HL-60 (cell line): ENCODE data around the gene KRTAP5-9.

Source experiments
- DNase-seq, 2 experiments: peaks; one replicate each; pipeline ENCODE4 v3.0.0-alpha.2; 2010 to 2020; ENCODE audit warnings: low read depth in 1 of 2, low spot score in 1 of 2
- H3K27ac ChIP-seq: fragments of 250-450 bp; sonication (Bioruptor Pico); replicated peaks from 2 replicates; pipeline ENCODE4 v1.5.1; 2020; ENCODE audit warnings: mild to moderate bottlenecking, moderate library complexity
- H3K27me3 ChIP-seq: fragments of 250-450 bp; sonication (Bioruptor Pico); 2 replicates; pipeline ENCODE4 v1.5.1; 2021; ENCODE audit warnings: mild to moderate bottlenecking, moderate library complexity; ENCODE audit not compliant: insufficient read depth, poor library complexity, severe bottlenecking
- H3K4me3 ChIP-seq: replicated peaks from 2 replicates; pipeline ENCODE4 v1.5.1; 2011; ENCODE audit warnings: mild to moderate bottlenecking, control low read depth, low read length; ENCODE audit not compliant: insufficient read depth
- GABPA ChIP-seq: IDR thresholded peaks from 2 replicates; pipeline ENCODE4 v1.6.1; 2012; ENCODE audit warnings: low read depth
- POLR2AphosphoS5 ChIP-seq: IDR thresholded peaks from 2 replicates; pipeline ENCODE4 v1.6.1; 2012; ENCODE audit warnings: low read depth
- SPI1 ChIP-seq: IDR thresholded peaks from 2 replicates; pipeline ENCODE4 v1.6.1; 2012; ENCODE audit warnings: low read depth, mild to moderate bottlenecking, borderline replicate concordance
- TF ChIP-seq, protein P1 (sequence below): IDR thresholded peaks from one replicate; pipeline ENCODE4 v1.5.1; 2011; ENCODE audit warnings: low read length, control low read depth, inconsistent platforms; ENCODE audit not compliant: insufficient read depth
- TF ChIP-seq, protein P2 (sequence below): IDR thresholded peaks from 2 replicates; pipeline ENCODE4 v1.6.1; 2012; ENCODE audit warnings: low read depth; ENCODE audit not compliant: insufficient replicate concordance

The KRTAP5-9 gene

DNA sequence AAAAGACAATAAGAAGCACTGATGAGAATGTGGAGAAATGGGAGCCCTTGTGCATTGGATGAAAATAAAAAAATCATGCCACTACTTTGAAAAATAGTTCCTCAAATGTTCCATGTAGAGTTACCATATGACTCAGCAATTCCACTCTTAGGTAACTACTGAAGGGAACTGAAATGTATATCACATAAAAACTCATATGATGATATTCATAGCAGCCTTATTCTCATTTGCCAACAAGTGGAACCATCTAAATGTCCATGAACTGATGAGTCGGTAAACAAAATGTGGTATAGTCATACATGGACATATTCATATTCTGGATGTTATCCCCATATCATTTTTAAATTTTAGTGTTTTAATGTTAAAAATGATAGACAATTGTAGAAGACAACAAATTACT is 3.5 kb downstream of the KRTAP5-9 start:
- H3K27me3 ChIP-seq = no peaks in the 10 kb centered on the region
- TF ChIP-seq, protein P1, sequence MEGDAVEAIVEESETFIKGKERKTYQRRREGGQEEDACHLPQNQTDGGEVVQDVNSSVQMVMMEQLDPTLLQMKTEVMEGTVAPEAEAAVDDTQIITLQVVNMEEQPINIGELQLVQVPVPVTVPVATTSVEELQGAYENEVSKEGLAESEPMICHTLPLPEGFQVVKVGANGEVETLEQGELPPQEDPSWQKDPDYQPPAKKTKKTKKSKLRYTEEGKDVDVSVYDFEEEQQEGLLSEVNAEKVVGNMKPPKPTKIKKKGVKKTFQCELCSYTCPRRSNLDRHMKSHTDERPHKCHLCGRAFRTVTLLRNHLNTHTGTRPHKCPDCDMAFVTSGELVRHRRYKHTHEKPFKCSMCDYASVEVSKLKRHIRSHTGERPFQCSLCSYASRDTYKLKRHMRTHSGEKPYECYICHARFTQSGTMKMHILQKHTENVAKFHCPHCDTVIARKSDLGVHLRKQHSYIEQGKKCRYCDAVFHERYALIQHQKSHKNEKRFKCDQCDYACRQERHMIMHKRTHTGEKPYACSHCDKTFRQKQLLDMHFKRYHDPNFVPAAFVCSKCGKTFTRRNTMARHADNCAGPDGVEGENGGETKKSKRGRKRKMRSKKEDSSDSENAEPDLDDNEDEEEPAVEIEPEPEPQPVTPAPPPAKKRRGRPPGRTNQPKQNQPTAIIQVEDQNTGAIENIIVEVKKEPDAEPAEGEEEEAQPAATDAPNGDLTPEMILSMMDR = no peak
- peak; percentile 50; the same call in 1 of the 2 replicates for TF ChIP-seq SPI1
- no peak overlapping the region for H3K27ac ChIP-seq
- H3K4me3 ChIP-seq = no peak overlapping the region
- peak in 1 of 2 experiments; percentile 31 for DNase-seq

DNA sequence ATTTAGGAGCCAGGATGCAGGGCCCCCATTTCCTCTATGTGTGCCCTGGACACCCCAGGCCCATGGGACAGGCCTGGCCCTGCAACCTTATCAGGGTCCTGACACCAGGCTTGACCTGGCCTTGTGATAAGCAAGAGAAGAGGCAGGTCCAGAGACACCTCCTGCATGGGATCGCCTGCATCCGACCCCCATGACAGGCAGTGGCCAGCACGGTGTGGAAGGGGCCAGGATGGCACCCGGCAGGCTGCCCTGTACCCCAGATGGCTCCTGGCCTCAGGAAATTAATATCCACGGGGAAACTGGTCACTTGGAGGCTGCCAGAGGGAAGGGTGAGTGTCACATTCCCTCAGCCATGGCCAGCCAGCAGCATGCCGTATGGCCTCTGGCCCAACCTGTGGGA is 6.8 kb downstream of the KRTAP5-9 start:
- no peak for DNase-seq
- TF ChIP-seq GABPA = no peak
- TF ChIP-seq, protein P2, sequence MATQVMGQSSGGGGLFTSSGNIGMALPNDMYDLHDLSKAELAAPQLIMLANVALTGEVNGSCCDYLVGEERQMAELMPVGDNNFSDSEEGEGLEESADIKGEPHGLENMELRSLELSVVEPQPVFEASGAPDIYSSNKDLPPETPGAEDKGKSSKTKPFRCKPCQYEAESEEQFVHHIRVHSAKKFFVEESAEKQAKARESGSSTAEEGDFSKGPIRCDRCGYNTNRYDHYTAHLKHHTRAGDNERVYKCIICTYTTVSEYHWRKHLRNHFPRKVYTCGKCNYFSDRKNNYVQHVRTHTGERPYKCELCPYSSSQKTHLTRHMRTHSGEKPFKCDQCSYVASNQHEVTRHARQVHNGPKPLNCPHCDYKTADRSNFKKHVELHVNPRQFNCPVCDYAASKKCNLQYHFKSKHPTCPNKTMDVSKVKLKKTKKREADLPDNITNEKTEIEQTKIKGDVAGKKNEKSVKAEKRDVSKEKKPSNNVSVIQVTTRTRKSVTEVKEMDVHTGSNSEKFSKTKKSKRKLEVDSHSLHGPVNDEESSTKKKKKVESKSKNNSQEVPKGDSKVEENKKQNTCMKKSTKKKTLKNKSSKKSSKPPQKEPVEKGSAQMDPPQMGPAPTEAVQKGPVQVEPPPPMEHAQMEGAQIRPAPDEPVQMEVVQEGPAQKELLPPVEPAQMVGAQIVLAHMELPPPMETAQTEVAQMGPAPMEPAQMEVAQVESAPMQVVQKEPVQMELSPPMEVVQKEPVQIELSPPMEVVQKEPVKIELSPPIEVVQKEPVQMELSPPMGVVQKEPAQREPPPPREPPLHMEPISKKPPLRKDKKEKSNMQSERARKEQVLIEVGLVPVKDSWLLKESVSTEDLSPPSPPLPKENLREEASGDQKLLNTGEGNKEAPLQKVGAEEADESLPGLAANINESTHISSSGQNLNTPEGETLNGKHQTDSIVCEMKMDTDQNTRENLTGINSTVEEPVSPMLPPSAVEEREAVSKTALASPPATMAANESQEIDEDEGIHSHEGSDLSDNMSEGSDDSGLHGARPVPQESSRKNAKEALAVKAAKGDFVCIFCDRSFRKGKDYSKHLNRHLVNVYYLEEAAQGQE = no peak
- TF ChIP-seq, protein P1 = no peak
- TF ChIP-seq POLR2AphosphoS5 = no peak
- TF ChIP-seq SPI1 = no peak
- no peak overlapping the region for H3K4me3 ChIP-seq
- H3K27ac ChIP-seq = no peak overlapping the region
- no peaks in the 10 kb centered on the region for H3K27me3 ChIP-seq

DNA sequence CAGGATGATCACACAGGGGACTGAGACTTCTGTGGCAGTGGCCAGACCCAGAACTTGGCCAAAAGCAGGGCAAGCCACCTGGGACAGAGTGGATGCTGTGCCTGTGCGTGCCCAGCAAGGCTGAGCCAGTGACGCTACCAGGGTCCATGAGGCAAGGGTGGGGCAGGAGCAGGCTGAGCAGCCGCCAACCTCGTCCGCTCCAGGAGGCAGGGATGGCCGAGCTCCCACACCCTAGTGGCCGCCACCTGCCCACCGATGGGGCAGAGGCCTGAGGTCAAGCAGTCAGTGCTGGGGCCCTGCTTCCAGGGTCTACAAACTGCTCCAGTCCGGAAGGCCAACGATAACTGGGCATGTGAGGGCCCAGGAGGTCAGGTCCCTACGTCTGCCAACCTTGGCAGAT is 7.3 kb downstream of the KRTAP5-9 start:
- TF ChIP-seq, protein P1 = no peak
- TF ChIP-seq POLR2AphosphoS5 (no peak), SPI1 (no peak), GABPA (no peak)
- TF ChIP-seq, protein P2 = no peak
- H3K27ac ChIP-seq = no peak overlapping the region

DNA sequence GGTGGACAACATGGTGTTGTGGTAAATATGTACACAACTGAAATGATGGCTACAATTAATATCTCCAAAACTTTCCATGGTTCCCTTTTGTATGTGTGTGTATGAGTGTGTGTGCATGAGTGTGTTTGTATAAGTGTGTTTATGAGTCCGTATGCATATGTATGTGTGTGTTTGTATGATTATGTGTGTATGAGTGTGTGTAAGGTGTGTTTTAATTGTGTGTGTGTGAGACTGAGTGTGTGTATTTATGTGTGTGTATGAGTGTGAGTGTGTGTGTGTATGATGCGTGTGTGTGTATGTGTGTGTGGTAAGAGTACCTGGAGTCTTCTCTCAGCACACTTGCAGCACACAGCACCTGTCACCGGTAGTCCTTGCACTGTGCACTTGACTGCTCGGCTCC is 7.8 kb downstream of the KRTAP5-9 start:
- Histone ChIP-seq H3K27ac (no peak overlapping the region), H3K4me3 (no peak overlapping the region), H3K27me3 (no peaks in the 10 kb centered on the region)
- no peak for DNase-seq
- TF ChIP-seq, protein P1 = no peak
- TF ChIP-seq SPI1 (no peak), POLR2AphosphoS5 (no peak), GABPA (no peak)
- TF ChIP-seq, protein P2 = no peak

More for the DNA sequence above, 7.3 kb downstream of the KRTAP5-9 start:
- no peak for DNase-seq
- no peaks in the 10 kb centered on the region for H3K27me3 ChIP-seq
- no peak overlapping the region for H3K4me3 ChIP-seq
